GM12878 (cell line): ENCODE measurements around the gene PIAS2. TPM values are rescaled to one million over a fixed set of nuclear protein-coding genes. Genes with fewer than 3 reads are reported as not detected.

Source experiments
- ATAC-seq: fragments of 200-7000 bp; cut with Tn5 transposase; 3 replicates; pipeline ENCODE4 v1.9.1; 2020; ENCODE audit warnings: mild to moderate bottlenecking, moderate library complexity
- BruUV-seq: library from RNA; stranded (reverse); fragments of 400-500 nt; replicated peaks from 2 replicates; lab custom pipeline; 2021; lab: Mats Ljungman, UMichigan
- CTCF ChIA-PET: fragments of 300-600 bp; sonication (Branson Sonifier 250); formaldehyde crosslinking; extraction: SDS; loops from one replicate; lab custom pipeline; 2021; ENCODE audit warnings: inconsistent platforms; lab: Yijun Ruan, JAX
- POLR2A ChIA-PET: fragments of 350-600 bp; formaldehyde crosslinking; extraction: SDS; loops from one replicate; lab custom pipeline; 2021; ENCODE audit warnings: inconsistent platforms; lab: Charles Lee
- RAD21 ChIA-PET: fragments of 300-600 bp; sonication (Branson Sonifier 250); formaldehyde crosslinking; loops from one replicate; lab custom pipeline; 2023; ENCODE audit warnings: antibody characterized with exemption; ENCODE audit not compliant: unreplicated experiment; lab: Charles Lee
- SMC1A ChIA-PET: fragments of 300-600 bp; sonication (Branson Sonifier 250); formaldehyde crosslinking; loops from one replicate; lab custom pipeline; 2023; ENCODE audit not compliant: unreplicated experiment, uncharacterized antibody; lab: Charles Lee
- DNase-seq: peaks from one replicate; pipeline ENCODE4 v3.0.0-alpha.2; 2011; ENCODE audit warnings: low read depth, low spot score
- FAIRE-seq: peaks from 3 replicates; lab custom pipeline; 2011; peaks lifted over from hg19 to GRCh38; lab: Jason Lieb, UNC
- H2AFZ ChIP-seq: 2 replicates; pipeline ENCODE4 v1.6.0; 2011; ENCODE audit warnings: low read depth, low read length, control low read depth; ENCODE audit not compliant: control insufficient read depth
- H3K27ac ChIP-seq: 2 replicates; pipeline ENCODE4 v1.5.1; 2011; ENCODE audit warnings: control low read depth; ENCODE audit not compliant: control insufficient read depth, insufficient read depth
- H3K27me3 ChIP-seq, 2 experiments: replicated peaks in 1 of 2; 2 replicates each; pipeline versions ENCODE4 v1.6.0 to v1.6.1; 2011; ENCODE audit warnings: low read length in 1 of 2; ENCODE audit not compliant: control insufficient read depth in 2 of 2, insufficient read depth in 2 of 2
- H3K36me3 ChIP-seq, 2 experiments: 2 replicates each; pipeline ENCODE4 v1.5.1; 2011; ENCODE audit warnings: low read length in 1 of 2; ENCODE audit not compliant: control insufficient read depth in 2 of 2, insufficient read depth in 2 of 2
- H3K4me1 ChIP-seq: 2 replicates; pipeline ENCODE4 v1.6.1; 2011; ENCODE audit warnings: mild to moderate bottlenecking, low read length, moderate library complexity, mixed read lengths; ENCODE audit not compliant: control insufficient read depth, insufficient read depth
- H3K4me2 ChIP-seq: 2 replicates; pipeline ENCODE4 v1.6.0; 2011; ENCODE audit warnings: control low read depth; ENCODE audit not compliant: control insufficient read depth, insufficient read depth
- H3K4me3 ChIP-seq: fragments of 200-600 bp; sonication (generic); 2 replicates; pipeline ENCODE4 v1.5.1; 2016
- H3K79me2 ChIP-seq: 2 replicates; pipeline ENCODE4 v1.6.0; 2011; ENCODE audit warnings: low read length; ENCODE audit not compliant: control insufficient read depth, insufficient read depth
- H3K9ac ChIP-seq: 2 replicates; pipeline ENCODE4 v1.8.0; 2011; ENCODE audit warnings: low read length, control low read depth, mixed read lengths; ENCODE audit not compliant: control insufficient read depth, insufficient read depth
- H3K9me3 ChIP-seq: replicated peaks from 3 replicates; pipeline ENCODE4 v1.5.1; 2011; ENCODE audit warnings: mild to moderate bottlenecking, low read length; ENCODE audit not compliant: control insufficient read depth, insufficient read depth
- H4K20me1 ChIP-seq: 2 replicates; pipeline ENCODE4 v1.6.0; 2011; ENCODE audit not compliant: control insufficient read depth, insufficient read depth
- E2F8 ChIP-seq: fragments of 450-650 bp; IDR thresholded peaks from 2 replicates; pipeline ENCODE4 v1.6.1; 2018; ENCODE audit warnings: mild to moderate bottlenecking, low read depth, moderate library complexity; ENCODE audit not compliant: partially characterized antibody
- HDAC6 ChIP-seq: fragments of 200-600 bp; sonication (generic); IDR thresholded peaks from one replicate; pipeline ENCODE4 v1.8.0; 2017; ENCODE audit warnings: antibody characterized with exemption; ENCODE audit not compliant: unreplicated experiment
- KDM1A ChIP-seq: fragments of 200-600 bp; sonication (generic); IDR thresholded peaks from 2 replicates; pipeline ENCODE4 v1.6.1; 2016; ENCODE audit warnings: borderline replicate concordance
- NFYA ChIP-seq: IDR thresholded peaks from 2 replicates; pipeline ENCODE4 v1.6.1; 2011; ENCODE audit warnings: low read depth, mild to moderate bottlenecking, low read length, improper control_type of control experiment, borderline replicate concordance
- NR2C1 ChIP-seq: fragments of 450-650 bp; IDR thresholded peaks from 2 replicates; pipeline ENCODE4 v1.6.1; 2017; ENCODE audit warnings: antibody characterized with exemption, mild to moderate bottlenecking, moderate library complexity
- PBX3 ChIP-seq: IDR thresholded peaks from 2 replicates; pipeline ENCODE4 v1.6.1; 2011; ENCODE audit warnings: mild to moderate bottlenecking, low read depth, low read length, moderate library complexity; ENCODE audit not compliant: insufficient replicate concordance
- RAD51 ChIP-seq: fragments of 450-650 bp; IDR thresholded peaks from 2 replicates; pipeline ENCODE4 v1.6.1; 2016; ENCODE audit warnings: moderate library complexity, mild to moderate bottlenecking, inconsistent platforms
- TCF3 ChIP-seq: IDR thresholded peaks from 2 replicates; pipeline ENCODE4 v1.6.1; 2012; ENCODE audit warnings: low read depth, mild to moderate bottlenecking, low read length, borderline replicate concordance; ENCODE audit not compliant: insufficient read depth
- ZNF217 ChIP-seq: fragments of 450-650 bp; IDR thresholded peaks from 2 replicates; pipeline ENCODE4 v1.6.1; 2017; ENCODE audit warnings: antibody characterized with exemption, mild to moderate bottlenecking
- in situ Hi-C: fragments of 300-500 bp; cut with MboI; formaldehyde crosslinking; loops from 9 replicates; pipeline ENCODE4 v1.14.3; 2018; ENCODE audit warnings: mixed read lengths
- intact Hi-C: fragments of 100-400 bp; cut with micrococcal nuclease; formaldehyde crosslinking; loops from one replicate; pipeline ENCODE4 v1.14.2; 2022; ENCODE audit not compliant: unreplicated experiment
- polyA plus RNA-seq, 11 experiments: library from polyadenylated mRNA; depleted of rRNA in 4 of 11; unstranded in 6 of 11; stranded (reverse) in 5 of 11; fragments of >200 nt; fragmentation: Nextera tagmentation in 4 of 11; fragmentation: Illumina TruSeq in 1 of 11; extraction: Ambion mirVana in 4 of 11; extraction: Trizol in 1 of 11; gene quantifications; 1 replicate in 1 of 11; 2 replicates in 10 of 11; pipeline versions ENCODE4 v1.2.1 to v1.2.3, GENCODE V29; 2011 to 2016; ENCODE audit warnings: inconsistent platforms in 2 of 11, missing spikeins in 2 of 11, low read depth in 1 of 11
- total RNA-seq, 4 experiments: library from RNA; depleted of rRNA in 3 of 4; stranded (reverse); fragments of >200 nt in 3 of 4; fragmentation: Illumina TruSeq in 1 of 4; extraction: Trizol in 1 of 4; gene quantifications; 2 replicates each; pipeline versions ENCODE4 v1.2.1 to v1.2.3, GENCODE V29; 2013 to 2021
- TF ChIP-seq, protein P1 (sequence below): IDR thresholded peaks from 2 replicates; pipeline ENCODE4 v1.6.1; 2012; ENCODE audit warnings: low read depth, low read length, improper control_type of control experiment
- TF ChIP-seq, protein P2 (sequence below): fragments of 450-650 bp; IDR thresholded peaks from 2 replicates; pipeline ENCODE4 v1.6.1; 2017; ENCODE audit warnings: mild to moderate bottlenecking, low read depth, inconsistent platforms; ENCODE audit not compliant: poor library complexity, severe bottlenecking

The PIAS2 gene
- total and polyA plus RNA-seq, 10 of the 15 experiments (the other 5 are each of a cell fraction or from before 2014, with no cell fraction given), result 4.0 to 31.8 (median 22.4) TPM

GRCh38 chr18:46768166-46768921 lies 149.0 kb downstream of the PIAS2 start (continued):
- no peak for TF ChIP-seq RAD51

- no TSS peak for BruUV-seq
- intact Hi-C loops (no loop called here), in situ Hi-C loops (no loop called here)
- ATAC-seq, result no peak
- H3K79me2 ChIP-seq, result no peaks in the 10 kb centered on the region
- no peak overlapping the region for H3K4me2 ChIP-seq
- no peak overlapping the region for H3K4me3 ChIP-seq
- no peak for DNase-seq
- H3K9me3 ChIP-seq, result no peaks in the 10 kb centered on the region
- H3K36me3 ChIP-seq, result no peaks in the 10 kb centered on the region
- ChIA-PET SMC1A (no interaction called here), CTCF (no interaction called here), RAD21 (no interaction called here), POLR2A (no interaction called here)
- no peaks in the 10 kb centered on the region for H3K4me1 ChIP-seq
- H2AFZ ChIP-seq, result no peak overlapping the region
- no peaks in the 10 kb centered on the region; the same call in 1 of the 2 replicates for H4K20me1 ChIP-seq
- H3K27me3 ChIP-seq, result no peaks in the 10 kb centered on the region; a peak in 1 of 4 replicates
- H3K9ac ChIP-seq, result no peak overlapping the region
- FAIRE-seq, result no peak
- H3K27ac ChIP-seq, result no peak overlapping the region
- TF ChIP-seq, protein P1, sequence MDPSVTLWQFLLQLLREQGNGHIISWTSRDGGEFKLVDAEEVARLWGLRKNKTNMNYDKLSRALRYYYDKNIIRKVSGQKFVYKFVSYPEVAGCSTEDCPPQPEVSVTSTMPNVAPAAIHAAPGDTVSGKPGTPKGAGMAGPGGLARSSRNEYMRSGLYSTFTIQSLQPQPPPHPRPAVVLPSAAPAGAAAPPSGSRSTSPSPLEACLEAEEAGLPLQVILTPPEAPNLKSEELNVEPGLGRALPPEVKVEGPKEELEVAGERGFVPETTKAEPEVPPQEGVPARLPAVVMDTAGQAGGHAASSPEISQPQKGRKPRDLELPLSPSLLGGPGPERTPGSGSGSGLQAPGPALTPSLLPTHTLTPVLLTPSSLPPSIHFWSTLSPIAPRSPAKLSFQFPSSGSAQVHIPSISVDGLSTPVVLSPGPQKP, result no peak
- TF ChIP-seq KDM1A (no peak), NFYA (no peak), TCF3 (no peak), ZNF217 (no peak), PBX3 (no peak), HDAC6 (no peak), NR2C1 (no peak), E2F8 (no peak)
- TF ChIP-seq, protein P2, sequence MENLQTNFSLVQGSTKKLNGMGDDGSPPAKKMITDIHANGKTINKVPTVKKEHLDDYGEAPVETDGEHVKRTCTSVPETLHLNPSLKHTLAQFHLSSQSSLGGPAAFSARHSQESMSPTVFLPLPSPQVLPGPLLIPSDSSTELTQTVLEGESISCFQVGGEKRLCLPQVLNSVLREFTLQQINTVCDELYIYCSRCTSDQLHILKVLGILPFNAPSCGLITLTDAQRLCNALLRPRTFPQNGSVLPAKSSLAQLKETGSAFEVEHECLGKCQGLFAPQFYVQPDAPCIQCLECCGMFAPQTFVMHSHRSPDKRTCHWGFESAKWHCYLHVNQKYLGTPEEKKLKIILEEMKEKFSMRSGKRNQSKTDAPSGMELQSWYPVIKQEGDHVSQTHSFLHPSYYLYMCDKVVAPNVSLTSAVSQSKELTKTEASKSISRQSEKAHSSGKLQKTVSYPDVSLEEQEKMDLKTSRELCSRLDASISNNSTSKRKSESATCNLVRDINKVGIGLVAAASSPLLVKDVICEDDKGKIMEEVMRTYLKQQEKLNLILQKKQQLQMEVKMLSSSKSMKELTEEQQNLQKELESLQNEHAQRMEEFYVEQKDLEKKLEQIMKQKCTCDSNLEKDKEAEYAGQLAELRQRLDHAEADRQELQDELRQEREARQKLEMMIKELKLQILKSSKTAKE, result no peak
Observed at GRCh38 chr18:46767217-46767616, 150.1 kb downstream of the PIAS2 start.
